ENCODE data around the gene TMEM87A. TPM values are rescaled to one million over a fixed set of nuclear protein-coding genes. Genes with fewer than 3 reads are reported as not detected.

TMEM87A gene
- total RNA-seq, 3 donors from 2014 or later, result 57.9 to 145 (median 102) TPM

GRCh38 chr15:42218953-42219592 is 54.2 kb downstream of the TMEM87A start:
- Histone ChIP-seq H3K36me3 (peaks cover 35% of the 10 kb centered on the region), H3K9me3 (no peaks in the 10 kb centered on the region), H3K4me3 (no peak overlapping the region), H3K27me3 (no peaks in the 10 kb centered on the region), H3K27ac (no peak overlapping the region), H3K4me1 (no peaks in the 10 kb centered on the region)
- intact Hi-C loops (cut with DNase I; ENCODE audit: low total_unique reads), result loop anchor here (10.0 kb wide), 2 partner anchors 324 to 1804 kb away; partner anchors contain the start of gene SPTBN5
- no peak for DNase-seq (ENCODE audit: low spot score in 2 of 2)
- no peak for TF ChIP-seq POLR2A (IDR thresholded peaks at IDR 0.05)
- no peak for TF ChIP-seq POLR2AphosphoS5 (IDR thresholded peaks at IDR 0.05)
- TF ChIP-seq CTCF (IDR thresholded peaks at IDR 0.05), result no peak

GRCh38 chr15:42217568-42217967 is 55.7 kb downstream of the TMEM87A start:
- Histone ChIP-seq H3K27me3 (no peaks in the 10 kb centered on the region), H3K4me3 (no peak overlapping the region), H3K27ac (no peak overlapping the region), H3K36me3 (peaks cover 31% of the 10 kb centered on the region), H3K9me3 (no peaks in the 10 kb centered on the region), H3K4me1 (no peaks in the 10 kb centered on the region)
- TF ChIP-seq CTCF (IDR thresholded peaks at IDR 0.05), result no peak
- no peak for TF ChIP-seq POLR2A (IDR thresholded peaks at IDR 0.05)
- no peak for TF ChIP-seq POLR2AphosphoS5 (IDR thresholded peaks at IDR 0.05)
- intact Hi-C loops (cut with DNase I; ENCODE audit: low total_unique reads), result loop anchor here (10.0 kb wide), 2 partner anchors 323 to 1803 kb away; partner anchors contain the start of gene SPTBN5
- DNase-seq (ENCODE audit: low spot score in 2 of 2), result no peak

GRCh38 chr15:42215913-42216829 is 57.1 kb downstream of the TMEM87A start:
- Histone ChIP-seq H3K4me3 (no peak overlapping the region), H3K36me3 (peaks cover 37% of the 10 kb centered on the region), H3K9me3 (no peaks in the 10 kb centered on the region), H3K4me1 (no peaks in the 10 kb centered on the region), H3K27me3 (no peaks in the 10 kb centered on the region), H3K27ac (no peak overlapping the region)
- TF ChIP-seq POLR2A (IDR thresholded peaks at IDR 0.05) (no peak), CTCF (IDR thresholded peaks at IDR 0.05) (no peak), POLR2AphosphoS5 (IDR thresholded peaks at IDR 0.05) (no peak)
- intact Hi-C loops (cut with DNase I; ENCODE audit: low total_unique reads), result loop anchor here (10.0 kb wide), 2 partner anchors 321 to 1801 kb away; partner anchors contain the start of gene SPTBN5
- DNase-seq (ENCODE audit: low spot score in 2 of 2), result no peak

- TF ChIP-seq CTCF (IDR thresholded peaks at IDR 0.05), result no peak
- TF ChIP-seq POLR2A (IDR thresholded peaks at IDR 0.05), result no peak
- TF ChIP-seq POLR2AphosphoS5 (IDR thresholded peaks at IDR 0.05), result no peak
- Histone ChIP-seq H3K4me1 (no peaks in the 10 kb centered on the region), H3K9me3 (no peaks in the 10 kb centered on the region), H3K27ac (no peak overlapping the region), H3K4me3 (no peak overlapping the region), H3K27me3 (no peaks in the 10 kb centered on the region), H3K36me3 (peaks cover 36% of the 10 kb centered on the region)
- no peak for DNase-seq (ENCODE audit: low spot score in 2 of 2)
- intact Hi-C loops (cut with DNase I; ENCODE audit: low total_unique reads), result loop anchor here (10.0 kb wide), 2 partner anchors 320 to 1800 kb away; partner anchors contain the start of gene SPTBN5
These were observed 58.6 kb downstream of the TMEM87A start for GRCh38 chr15:42214600-42214999.
